Left lung (tissue), 10 donors: ENCODE data around the gene NKD2. TPM values are rescaled to one million over a fixed set of nuclear protein-coding genes. Genes with fewer than 3 reads are reported as not detected.
A peak's percentile ranks its signal among the peaks of the same experiment; 100 is the strongest.

Source experiments
- ATAC-seq: fragments of 200-7000 bp; cut with Tn5 transposase; one replicate; pipeline ENCODE4 v1.9.1; 2020; ENCODE audit warnings: moderate library complexity
- DNase-seq, 4 donors: peaks; one replicate each; pipeline ENCODE4 v3.0.0-alpha.2; 2013 to 2020
- H3K27ac ChIP-seq, 2 donors: fragments of 200-600 bp; sonication (generic) in 1 of 2; one replicate each; pipeline versions ENCODE4 v1.5.0 to v1.8.0; 2020 to 2021
- H3K27me3 ChIP-seq, 2 donors: fragments of 200-600 bp; sonication (generic) in 1 of 2; one replicate each; pipeline versions ENCODE4 v1.5.0 to v1.8.0; 2020 to 2021
- H3K36me3 ChIP-seq, 2 donors: fragments of 200-600 bp; sonication (generic) in 1 of 2; one replicate each; pipeline versions ENCODE4 v1.5.0 to v1.8.0; 2020 to 2021
- H3K4me1 ChIP-seq, 2 donors: fragments of 200-600 bp; one replicate each; pipeline ENCODE4 v1.8.0; 2021
- H3K4me3 ChIP-seq, 2 donors: fragments of 200-600 bp; sonication (generic) in 1 of 2; one replicate each; pipeline versions ENCODE4 v1.5.0 to v1.8.0; 2020 to 2021; ENCODE audit warnings: mild to moderate bottlenecking in 1 of 2
- H3K9me3 ChIP-seq, 2 donors: fragments of 200-600 bp; sonication (generic) in 1 of 2; one replicate each; pipeline versions ENCODE4 v1.5.0 to v1.8.0; 2020 to 2021
- CTCF ChIP-seq, 2 donors: fragments of 200-600 bp; sonication (generic) in 1 of 2; IDR thresholded peaks; one replicate each; pipeline versions ENCODE4 v1.5.0 to v1.8.0; 2021; ENCODE audit warnings: antibody characterized with exemption in 2 of 2
- intact Hi-C, 2 donors: fragments of 100-400 bp; cut with DNase I; formaldehyde crosslinking; loops; one replicate each; pipeline versions ENCODE4 v1.11.2 to v1.14.2; 2022
- polyA plus RNA-seq, 6 donors: library from polyadenylated mRNA; unstranded; fragments of 120-200 nt; gene quantifications; one replicate each; pipeline ENCODE4 v1.2.1, GENCODE V29; 2013; ENCODE audit not compliant: insufficient read length in 6 of 6
- total RNA-seq, 2 donors: library from RNA; stranded (reverse); fragmentation: NEBNext Ultra II Directional; extraction: Animal tissue kit (Norgen Biotek cat#: 25700); gene quantifications; one replicate each; pipeline ENCODE4 v1.2.1, GENCODE V29; 2021
- donor health status: DM: no; HTN: yes; CAD: no.
- donor health status: DM: no; HTN: no; CAD: no.

NKD2 gene
- total and polyA plus RNA-seq, 8 donors, result 6.3 to 61.5 (median 10.3) TPM

- H3K27me3 ChIP-seq, result peaks cover 14 to 46% of the 10 kb centered on the region in 2 donors
- ATAC-seq (no peak), DNase-seq (peak in 1 of 4 donors; percentile 72)
- peaks cover 3 to 13% of the 10 kb centered on the region in 2 donors for H3K4me1 ChIP-seq
- H3K4me3 ChIP-seq, result no peak overlapping the region
- TF ChIP-seq CTCF (IDR thresholded peaks at IDR 0.05), result no peak
- intact Hi-C loops, result no loop called here
- H3K27ac ChIP-seq, result no peak overlapping the region
- no peaks in the 10 kb centered on the region for H3K36me3 ChIP-seq
- no peaks in the 10 kb centered on the region for H3K9me3 ChIP-seq
Observed at GRCh38 chr5:1012313-1012841, 3.8 kb downstream of the NKD2 start.

GRCh38 chr5:1012900-1013237, 4.3 kb downstream of the NKD2 start:
- Histone ChIP-seq H3K27ac (no peak overlapping the region), H3K36me3 (no peaks in the 10 kb centered on the region), H3K27me3 (peaks cover 11 to 41% of the 10 kb centered on the region in 2 donors), H3K4me1 (peaks cover 3 to 13% of the 10 kb centered on the region in 2 donors), H3K4me3 (no peak overlapping the region), H3K9me3 (no peaks in the 10 kb centered on the region)
- peak in 1 of 4 donors; percentile 43 for DNase-seq
- no peak for ATAC-seq
- intact Hi-C loops, result no loop called here
- no peak for TF ChIP-seq CTCF (IDR thresholded peaks at IDR 0.05)

GRCh38 chr5:1013238-1013947, 4.8 kb downstream of the NKD2 start:
- H3K9me3 ChIP-seq, result no peaks in the 10 kb centered on the region
- H3K27me3 ChIP-seq, result peaks cover 11 to 36% of the 10 kb centered on the region in 2 donors
- peaks cover 3 to 13% of the 10 kb centered on the region in 2 donors for H3K4me1 ChIP-seq
- no peak overlapping the region for H3K4me3 ChIP-seq
- no peak for TF ChIP-seq CTCF (IDR thresholded peaks at IDR 0.05)
- intact Hi-C loops, result no loop called here
- DNase-seq (peak in 1 of 4 donors; percentile 76), ATAC-seq (no peak)
- no peak overlapping the region for H3K27ac ChIP-seq
- H3K36me3 ChIP-seq, result no peaks in the 10 kb centered on the region

- peaks cover 3 to 9% of the 10 kb centered on the region in 2 donors for H3K4me1 ChIP-seq
- no peaks in the 10 kb centered on the region for H3K36me3 ChIP-seq
- H3K4me3 ChIP-seq, result no peak overlapping the region
- intact Hi-C loops, result no loop called here
- no peak for ATAC-seq
- no peak for TF ChIP-seq CTCF (IDR thresholded peaks at IDR 0.05)
- peaks cover 11 to 30% of the 10 kb centered on the region in 2 donors for H3K27me3 ChIP-seq
- H3K9me3 ChIP-seq, result no peaks in the 10 kb centered on the region
- DNase-seq, result no peak
- no peak overlapping the region for H3K27ac ChIP-seq
Observed at GRCh38 chr5:1013948-1014301, 5.3 kb downstream of the NKD2 start.

- ATAC-seq, result no peak
- Histone ChIP-seq H3K4me3 (no peak overlapping the region), H3K9me3 (no peaks in the 10 kb centered on the region), H3K27ac (no peak overlapping the region), H3K36me3 (no peaks in the 10 kb centered on the region), H3K4me1 (peaks cover 3 to 4% of the 10 kb centered on the region in 2 donors), H3K27me3 (peaks cover 7 to 26% of the 10 kb centered on the region in 2 donors)
- no peak for TF ChIP-seq CTCF (IDR thresholded peaks at IDR 0.05)
- DNase-seq, result peak in 1 of 4 donors; percentile 68
- intact Hi-C loops, result no loop called here
Observed at GRCh38 chr5:1014346-1014745, 5.7 kb downstream of the NKD2 start.
